ACHN (cell line): ENCODE measurements around the gene VWA8.

Source experiments
- DNase-seq: peaks from one replicate; pipeline ENCODE4 v3.0.0-alpha.2; 2015
- in situ Hi-C: cut with HindIII; loops from 2 replicates; pipeline ENCODE4 v1.10.0; 2017; ENCODE audit warnings: low sequenced_read_pairs, low pct_ligation_motif_present, low pct_unique_long_range_greater_than_20kb

The VWA8 gene

GRCh38 chr13:41567363-41567762 lies 393.5 kb downstream of the VWA8 start:
- no peak for DNase-seq
- in situ Hi-C loops, result no loop called here

- in situ Hi-C loops, result no loop called here
- DNase-seq, result no peak
These were observed 395.1 kb downstream of the VWA8 start for GRCh38 chr13:41565846-41566245.

GRCh38 chr13:41565216-41565615 lies 395.7 kb downstream of the VWA8 start:
- peak; percentile 89 for DNase-seq
- in situ Hi-C loops, result no loop called here

GRCh38 chr13:41563984-41564365 lies 396.9 kb downstream of the VWA8 start:
- in situ Hi-C loops, result no loop called here
- DNase-seq, result no peak

GRCh38 chr13:41563341-41563983 lies 397.4 kb downstream of the VWA8 start:
- in situ Hi-C loops, result no loop called here
- DNase-seq, result no peak

- in situ Hi-C loops, result no loop called here
- DNase-seq, result no peak
These were observed 398.2 kb downstream of the VWA8 start for GRCh38 chr13:41562541-41563178.

GRCh38 chr13:41562083-41562482 lies 398.8 kb downstream of the VWA8 start:
- in situ Hi-C loops, result no loop called here
- peak; percentile 53 for DNase-seq

GRCh38 chr13:41561170-41561569 lies 399.7 kb downstream of the VWA8 start:
- DNase-seq, result no peak
- in situ Hi-C loops, result no loop called here

GRCh38 chr13:41558781-41559560 lies 401.9 kb downstream of the VWA8 start:
- in situ Hi-C loops, result no loop called here
- no peak for DNase-seq

GRCh38 chr13:41557719-41558118 lies 403.2 kb downstream of the VWA8 start:
- DNase-seq, result no peak
- in situ Hi-C loops, result no loop called here

GRCh38 chr13:41554626-41555386 lies 406.1 kb downstream of the VWA8 start:
- in situ Hi-C loops, result no loop called here
- no peak for DNase-seq

GRCh38 chr13:41554180-41554579 lies 406.7 kb downstream of the VWA8 start:
- no peak for DNase-seq

GRCh38 chr13:41552031-41552430 lies 408.9 kb downstream of the VWA8 start:
- in situ Hi-C loops, result no loop called here
- DNase-seq, result no peak

More at GRCh38 chr13:41554180-41554579, 406.7 kb downstream of the VWA8 start:
- in situ Hi-C loops, result no loop called here

- in situ Hi-C loops, result no loop called here
- no peak for DNase-seq
These were observed 410.6 kb downstream of the VWA8 start for GRCh38 chr13:41550276-41550675.

GRCh38 chr13:41549491-41549890 lies 411.4 kb downstream of the VWA8 start:
- DNase-seq, result no peak
- in situ Hi-C loops, result no loop called here

- in situ Hi-C loops, result no loop called here
- no peak for DNase-seq
These were observed 412.0 kb downstream of the VWA8 start for GRCh38 chr13:41548910-41549309.

GRCh38 chr13:41548031-41548430 lies 412.9 kb downstream of the VWA8 start:
- in situ Hi-C loops, result no loop called here
- no peak for DNase-seq

- no peak for DNase-seq
- in situ Hi-C loops, result no loop called here
These were observed 413.5 kb downstream of the VWA8 start for GRCh38 chr13:41547251-41548000.
